AG08395 (cell line): ENCODE results near the gene REPS1.
"Not testable (repeated sequence)": the region's sequence is repeated elsewhere in the genome, so short reads cannot be mapped to it uniquely, and the experiment has no call there.

Experiments
- DNase-seq: peaks from one replicate; pipeline ENCODE4 v3.0.0; 2012; ENCODE audit warnings: mixed read lengths, low spot score

REPS1 gene

GRCh38 chr6:138970159-138970558 lies 17.9 kb downstream of the REPS1 start:
- DNase-seq, result no peak

GRCh38 chr6:138966870-138967269 lies 21.2 kb downstream of the REPS1 start:
- no peak for DNase-seq

- no peak for DNase-seq
These were observed 22.1 kb downstream of the REPS1 start for GRCh38 chr6:138965971-138966370.

- DNase-seq, result no peak
These were observed 22.7 kb downstream of the REPS1 start for GRCh38 chr6:138965291-138965874.

- DNase-seq, result no peak
These were observed 24.0 kb downstream of the REPS1 start for GRCh38 chr6:138964012-138964411.

GRCh38 chr6:138963531-138963930 lies 24.5 kb downstream of the REPS1 start:
- DNase-seq, result no peak

GRCh38 chr6:138963119-138963518 lies 24.9 kb downstream of the REPS1 start:
- no peak for DNase-seq

GRCh38 chr6:138959521-138959920 lies 28.5 kb downstream of the REPS1 start:
- no peak for DNase-seq

GRCh38 chr6:138958595-138958994 lies 29.5 kb downstream of the REPS1 start:
- DNase-seq, result no peak

GRCh38 chr6:138957903-138958302 lies 30.1 kb downstream of the REPS1 start:
- DNase-seq, result no peak

- DNase-seq, result peak; percentile 4
These were observed 30.6 kb downstream of the REPS1 start for GRCh38 chr6:138957484-138957883.

- no peak for DNase-seq
These were observed 31.7 kb downstream of the REPS1 start for GRCh38 chr6:138956244-138956924.

- DNase-seq, result no peak
These were observed 32.8 kb downstream of the REPS1 start for GRCh38 chr6:138955262-138955661.

- peak; percentile 8 for DNase-seq
These were observed 34.6 kb downstream of the REPS1 start for GRCh38 chr6:138953451-138953850.

- no peak for DNase-seq
These were observed 39.4 kb downstream of the REPS1 start for GRCh38 chr6:138948546-138949179.

GRCh38 chr6:138948004-138948403 lies 40.0 kb downstream of the REPS1 start:
- no peak for DNase-seq

GRCh38 chr6:138945354-138945753 lies 42.7 kb downstream of the REPS1 start:
- DNase-seq, result no peak

GRCh38 chr6:138944412-138944811 lies 43.6 kb downstream of the REPS1 start:
- peak; percentile 37 for DNase-seq

- DNase-seq, result no peak
These were observed 44.9 kb downstream of the REPS1 start for GRCh38 chr6:138943089-138943625.

GRCh38 chr6:138936873-138937272 lies 51.2 kb downstream of the REPS1 start:
- DNase-seq, result not testable (repeated sequence)

GRCh38 chr6:138931660-138932059 lies 56.4 kb downstream of the REPS1 start:
- no peak for DNase-seq

GRCh38 chr6:138926579-138926978 lies 61.5 kb downstream of the REPS1 start:
- no peak for DNase-seq

GRCh38 chr6:138925806-138926205 lies 62.2 kb downstream of the REPS1 start:
- DNase-seq, result no peak
